DMS114 treated with DMSO at 0.1 percent for 48 hours (cell line): Measurements from ENCODE around the gene ZBTB38.

Experiments
- DNase-seq: peaks from one replicate; lab custom pipeline; 2025; ENCODE audit not compliant: unreplicated experiment; lab: John Stamatoyannopoulos, UW

The ZBTB38 gene

DNA sequence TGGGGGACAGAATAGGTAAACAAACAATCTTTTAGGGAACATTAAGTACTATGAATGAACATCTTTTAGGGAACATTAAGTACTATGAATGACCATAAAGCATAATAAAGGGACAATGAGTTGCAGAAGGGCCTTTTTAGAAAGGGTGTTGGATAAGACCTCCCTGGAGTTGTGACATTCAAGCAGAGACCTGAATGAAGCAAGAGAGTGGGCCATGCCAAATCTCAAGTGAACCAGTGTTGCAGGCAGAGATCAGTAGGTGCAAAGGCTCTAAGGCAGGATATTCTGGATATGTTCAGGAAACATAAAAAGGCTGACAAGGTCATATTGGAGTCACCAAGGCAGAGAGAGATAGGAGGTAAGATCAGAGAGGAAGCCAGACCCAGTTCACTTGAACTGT is 29.4 kb upstream of the ZBTB38 start:
- DNase-seq: no peak

DNA sequence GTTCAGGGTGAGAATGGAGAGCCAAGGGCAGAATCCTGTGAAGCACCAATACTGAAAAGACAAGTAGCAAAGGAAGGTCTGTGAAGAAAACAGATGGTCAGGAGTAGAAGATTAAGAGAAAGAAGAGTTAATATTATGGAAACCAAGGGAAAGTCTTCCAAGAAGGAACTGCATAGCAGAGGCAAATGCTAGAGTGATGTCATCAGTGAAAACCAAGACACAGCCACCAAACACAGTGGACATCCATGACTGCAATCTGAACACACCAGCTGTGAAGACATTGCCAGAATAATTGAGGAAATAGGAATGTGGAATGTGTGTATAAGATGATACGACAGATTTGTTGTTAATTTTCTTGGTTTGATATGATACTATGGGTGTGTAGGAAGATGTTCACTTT is 26.8 kb upstream of the ZBTB38 start:
- no peak for DNase-seq

DNA sequence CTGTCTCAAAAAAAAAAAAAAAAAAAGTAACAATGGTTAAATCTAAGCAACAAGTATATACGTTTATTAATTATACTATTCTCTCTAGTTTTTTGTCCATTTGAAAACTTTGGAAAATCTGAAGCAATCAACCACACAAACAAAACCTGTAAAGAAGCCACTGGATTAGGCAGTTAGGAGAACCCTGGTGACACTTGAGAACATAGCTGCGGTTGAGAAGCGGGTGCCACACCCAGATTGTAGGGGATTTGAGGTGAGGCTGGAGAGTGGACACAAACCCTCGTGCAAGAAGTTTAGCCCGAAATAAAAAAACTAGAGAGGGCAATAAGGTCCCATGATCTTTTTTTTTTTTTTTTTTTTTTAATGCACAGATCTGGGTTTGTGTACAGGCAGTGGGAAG is 25.9 kb upstream of the ZBTB38 start:
- DNase-seq: no peak

GRCh38 chr3:141343077-141343476 is 25.2 kb upstream of the ZBTB38 start:
- no peak for DNase-seq

- DNase-seq: no peak
These were observed 24.4 kb upstream of the ZBTB38 start for GRCh38 chr3:141343865-141344271.

DNA sequence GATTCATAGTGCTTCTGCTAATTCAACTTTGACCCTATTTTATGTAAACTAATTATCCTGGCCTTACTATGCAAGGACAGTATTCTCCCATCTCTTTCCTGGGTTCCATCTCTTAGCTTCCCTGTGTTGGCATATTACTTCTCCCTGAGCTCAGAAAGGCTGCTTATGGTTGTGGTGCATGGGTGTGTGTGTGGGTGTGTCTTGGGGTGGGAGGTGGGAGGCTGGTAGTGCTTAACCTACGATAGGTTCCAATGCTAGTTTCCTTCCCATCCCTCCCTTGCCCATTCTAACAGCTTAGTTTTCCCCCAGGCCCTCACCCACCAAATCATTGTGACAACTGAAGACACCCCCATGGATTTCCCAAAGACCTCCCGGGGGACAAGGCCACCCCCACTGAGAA is 22.8 kb upstream of the ZBTB38 start:
- no peak for DNase-seq

DNA sequence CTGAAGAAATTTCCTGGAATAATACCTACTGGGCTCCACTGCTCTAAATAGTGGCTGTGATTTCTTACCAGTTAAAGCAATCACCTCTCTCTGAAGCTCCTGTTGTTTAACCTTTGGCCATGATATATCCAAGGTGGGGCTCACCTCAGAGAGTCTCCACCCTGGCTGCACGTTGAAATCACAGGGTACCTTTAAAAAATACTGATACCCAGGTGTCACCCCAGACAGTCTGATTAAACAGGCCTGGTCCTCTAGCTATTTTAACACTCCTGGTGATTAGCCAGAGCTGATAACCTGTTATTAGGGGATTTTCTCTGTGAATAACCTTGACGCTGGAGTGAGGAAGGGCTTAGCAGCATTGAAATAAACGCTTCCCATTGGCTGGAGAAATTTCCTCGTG is 22.3 kb upstream of the ZBTB38 start:
- no peak for DNase-seq

- DNase-seq: no peak
These were observed 21.9 kb upstream of the ZBTB38 start for GRCh38 chr3:141346418-141346817.

DNA sequence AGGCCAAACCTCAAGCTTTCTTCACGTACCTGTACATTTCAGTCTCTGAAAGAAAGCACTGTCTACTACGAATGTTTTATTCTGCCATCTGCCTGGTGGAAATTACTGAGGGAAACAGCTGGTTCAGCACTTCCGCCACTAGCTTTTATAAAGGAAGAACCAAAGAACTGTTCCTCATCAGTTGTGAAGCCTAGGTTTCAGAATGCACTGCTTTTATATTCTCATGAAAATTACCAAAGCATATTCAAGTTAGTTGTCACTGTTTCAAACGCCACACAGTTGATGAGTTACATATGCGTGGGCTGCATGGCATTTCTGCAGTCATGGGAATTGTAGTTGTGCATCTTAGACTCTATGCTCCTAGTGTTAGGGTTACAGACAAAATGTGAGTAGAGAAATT is 21.5 kb upstream of the ZBTB38 start:
- no peak for DNase-seq

- DNase-seq: no peak
These were observed 19.5 kb upstream of the ZBTB38 start for GRCh38 chr3:141348837-141349236.

DNA sequence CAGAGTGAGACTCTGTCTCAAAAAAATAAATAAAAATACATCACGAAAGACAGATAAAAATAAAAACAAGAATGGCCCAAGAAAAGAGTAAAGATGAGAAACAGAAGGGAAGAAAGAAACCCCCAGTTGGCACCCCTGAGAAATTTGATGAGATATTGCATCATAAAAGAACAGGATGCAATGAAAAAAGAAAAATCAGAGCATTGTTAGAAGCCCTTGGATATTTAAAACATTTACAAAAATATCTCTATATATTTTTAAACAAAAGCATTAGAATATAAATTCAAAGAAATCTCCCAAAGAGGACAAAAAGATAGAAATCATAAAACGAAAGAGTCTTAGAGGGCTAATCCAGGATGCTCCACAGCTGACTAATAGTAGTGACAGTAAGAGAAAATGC is 18.6 kb upstream of the ZBTB38 start:
- no peak for DNase-seq

GRCh38 chr3:141350666-141351065 is 17.6 kb upstream of the ZBTB38 start:
- DNase-seq: no peak

- DNase-seq: no peak
These were observed 15.9 kb upstream of the ZBTB38 start for GRCh38 chr3:141352262-141352984.

- no peak for DNase-seq
These were observed 14.4 kb upstream of the ZBTB38 start for GRCh38 chr3:141353652-141354495.

DNA sequence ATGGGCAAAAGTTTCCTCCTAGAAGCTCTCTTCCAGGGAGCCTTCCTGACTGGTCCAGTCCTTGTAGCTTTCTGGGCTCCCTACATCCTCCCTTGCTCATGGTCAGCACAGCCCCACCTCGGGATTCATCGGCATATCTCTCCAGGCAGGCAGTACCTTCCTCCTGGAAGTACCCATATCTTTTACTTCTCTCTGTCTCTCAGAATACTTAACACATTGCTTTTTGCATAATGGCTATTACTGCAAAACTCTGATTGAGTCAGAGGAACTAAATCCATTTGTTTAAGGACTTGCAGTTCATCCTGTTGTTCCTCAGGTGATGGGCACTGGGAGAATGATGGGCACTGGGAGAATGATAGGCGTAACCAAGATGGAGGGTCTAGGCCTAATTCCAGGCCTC is 13.8 kb upstream of the ZBTB38 start:
- DNase-seq: no peak

- DNase-seq: no peak
These were observed 13.1 kb upstream of the ZBTB38 start for GRCh38 chr3:141355242-141355641.

GRCh38 chr3:141356046-141356445 is 12.3 kb upstream of the ZBTB38 start:
- DNase-seq: no peak

GRCh38 chr3:141360888-141361598 is 7.3 kb upstream of the ZBTB38 start:
- peak; percentile 29 for DNase-seq

GRCh38 chr3:141362736-141363135 is 5.6 kb upstream of the ZBTB38 start:
- DNase-seq: no peak

DNA sequence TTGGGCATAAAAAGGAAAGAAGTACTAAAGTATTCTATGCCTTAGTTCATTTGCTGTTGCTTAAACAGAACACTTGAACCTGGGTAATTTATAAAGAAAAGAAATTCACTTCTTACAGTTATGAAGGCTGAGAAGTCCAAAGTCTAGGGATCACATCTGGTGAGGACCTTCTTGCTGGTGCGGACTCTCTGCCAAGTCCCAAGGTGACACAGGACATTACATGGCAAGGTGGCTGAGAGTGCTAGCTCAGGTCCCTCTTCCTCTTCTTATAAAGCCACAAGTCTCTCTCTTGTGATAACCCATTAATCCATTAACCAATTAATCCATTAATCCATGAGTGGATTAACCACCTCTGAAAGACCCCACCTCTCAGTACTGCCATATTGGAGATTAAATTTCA is 3.1 kb upstream of the ZBTB38 start:
- DNase-seq: no peak

DNA sequence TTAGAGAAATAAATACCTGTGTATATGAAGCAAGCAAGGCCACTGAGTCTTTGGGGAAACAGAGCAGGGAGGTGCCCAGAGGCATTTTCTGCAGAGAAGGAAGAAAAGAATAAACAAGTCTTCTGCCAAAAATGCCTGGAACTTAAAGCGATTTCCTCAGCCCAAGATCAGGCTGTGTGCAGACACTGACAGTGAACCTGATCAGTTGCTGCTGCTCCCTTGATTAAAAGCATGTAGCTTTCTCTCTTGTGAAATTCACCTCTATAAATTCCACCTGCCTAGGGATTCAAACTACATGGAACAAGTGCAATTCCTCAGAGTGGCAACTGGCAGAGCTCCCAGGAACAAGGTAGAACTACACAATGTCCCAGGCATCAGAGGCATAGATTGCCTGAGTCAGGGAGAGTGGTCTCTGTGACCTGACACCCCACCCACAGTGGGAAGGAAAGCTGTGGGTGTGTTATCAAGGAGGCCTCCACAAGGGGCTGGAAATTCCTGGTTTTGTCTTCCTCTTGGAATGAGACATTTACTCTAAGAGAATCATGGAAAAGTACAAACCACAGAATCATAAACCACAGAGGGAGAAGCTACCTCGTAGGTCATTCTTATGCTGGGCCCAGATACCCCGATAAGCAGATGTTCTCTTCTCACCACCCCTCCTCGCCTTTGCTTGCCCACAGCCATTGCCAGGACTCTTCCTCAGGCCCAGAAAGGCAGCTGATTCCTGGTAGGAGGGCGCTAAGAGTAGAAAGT is 1.8 kb upstream of the ZBTB38 start:
- DNase-seq: no peak
